Spleen (tissue), 11 donors: ENCODE measurements around the gene ABCC1. TPM values are rescaled to one million over a fixed set of nuclear protein-coding genes. Genes with fewer than 3 reads are reported as not detected.
A peak's percentile ranks its signal among the peaks of the same experiment; 100 is the strongest.
"Not testable (repeated sequence)": the region's sequence is repeated elsewhere in the genome, so short reads cannot be mapped to it uniquely, and the experiment has no call there.

Experiments used
- DNase-seq: peaks from one replicate; pipeline ENCODE4 v3.0.0-alpha.2; 2020
- H3K27ac ChIP-seq, 8 donors: fragments of 200-600 bp; sonication (generic) in 7 of 8; 1 replicate in 4 of 8; 2 replicates in 4 of 8; pipeline versions ENCODE4 v1.5.0 to v1.8.0; 2016 to 2021; ENCODE audit warnings: inconsistent platforms in 4 of 8, mild to moderate bottlenecking in 4 of 8, moderate library complexity in 1 of 8
- H3K27me3 ChIP-seq, 7 donors: fragments of 200-600 bp; sonication (generic) in 6 of 7; replicated peaks in 1 of 7; 1 replicate in 4 of 7; 2 replicates in 3 of 7; pipeline versions ENCODE4 v1.5.0 to v1.8.0; 2016 to 2021; ENCODE audit warnings: inconsistent platforms in 3 of 7, mild to moderate bottlenecking in 1 of 7
- H3K36me3 ChIP-seq, 6 donors: fragments of 200-600 bp; sonication (generic) in 5 of 6; 1 replicate in 4 of 6; 2 replicates in 2 of 6; pipeline versions ENCODE4 v1.5.0 to v1.8.0; 2016 to 2021; ENCODE audit warnings: inconsistent platforms in 2 of 6
- H3K4me1 ChIP-seq, 6 donors: fragments of 200-600 bp; sonication (generic) in 5 of 6; 1 replicate in 3 of 6; 2 replicates in 3 of 6; pipeline versions ENCODE4 v1.5.0 to v1.8.0; 2016 to 2021; ENCODE audit warnings: inconsistent platforms in 3 of 6
- H3K4me3 ChIP-seq, 8 donors: fragments of 200-600 bp; sonication (generic) in 7 of 8; 1 replicate in 4 of 8; 2 replicates in 4 of 8; pipeline versions ENCODE4 v1.5.0 to v1.8.0; 2016 to 2021; ENCODE audit warnings: inconsistent platforms in 4 of 8, mild to moderate bottlenecking in 4 of 8, moderate library complexity in 2 of 8
- H3K9me3 ChIP-seq, 8 donors: fragments of 200-600 bp; sonication (generic) in 7 of 8; 1 replicate in 4 of 8; 2 replicates in 4 of 8; pipeline versions ENCODE4 v1.5.0 to v1.8.0; 2016 to 2021; ENCODE audit warnings: inconsistent platforms in 4 of 8
- CTCF ChIP-seq, 11 experiments: fragments of 200-600 bp in 7 of 11; fragments of 450-650 bp in 4 of 11; sonication (generic) in 4 of 11; IDR thresholded peaks in 8 of 11; conservative IDR thresholded peaks in 3 of 11; 1 replicate in 7 of 11; 2 replicates in 4 of 11; pipeline versions ENCODE4 v1.4.0 to v1.8.0; 2016 to 2021; ENCODE audit warnings: antibody characterized with exemption in 11 of 11, inconsistent platforms in 4 of 11, mild to moderate bottlenecking in 1 of 11
- POLR2A ChIP-seq, 3 donors: fragments of 450-650 bp; IDR thresholded peaks; one replicate each; pipeline ENCODE4 v1.5.1; 2017; ENCODE audit warnings: antibody characterized with exemption in 3 of 3, mild to moderate bottlenecking in 1 of 3
- POLR2AphosphoS5 ChIP-seq, 3 donors: sonication (generic); formaldehyde crosslinking; IDR thresholded peaks; one replicate each; pipeline ENCODE4 v1.5.1; 2017; ENCODE audit warnings: antibody characterized with exemption in 3 of 3
- WGBS, 5 donors: extraction: QIAGEN DNeasy Blood & Tissue Kit in 3 of 5; methylation state at CpG; one replicate each; pipeline versions ENCODE4 v1.1.5 to v1.1.7; 2013 to 2018; 5-methylcytosine and 5-hydroxymethylcytosine counted together
- intact Hi-C: fragments of 100-400 bp; cut with DNase I; formaldehyde crosslinking; loops from one replicate; pipeline ENCODE4 v1.15.0; 2023; ENCODE audit warnings: low total_unique reads
- polyA plus RNA-seq, 3 donors: library from polyadenylated mRNA; stranded (reverse); fragments of 200-250 nt; gene quantifications; one replicate each; pipeline ENCODE4 v1.2.1, GENCODE V29; 2013
- total RNA-seq, 7 donors: library from RNA; depleted of rRNA in 3 of 7; stranded (reverse); fragments of >200 nt in 3 of 7; fragmentation: NEBNext Ultra II Directional in 4 of 7; extraction: Animal tissue kit (Norgen Biotek cat#: 25700) in 4 of 7; gene quantifications; one replicate each; pipeline versions ENCODE4 v1.1.0 to v1.2.1, GENCODE V29; 2016 to 2021
- donor health status: healthy with polysubstance abuse.
- donor health status: DM: no; HTN: no; CAD: no; lungs with moderate emphysema.
- donor health status: DM: no; HTN: no; CAD: no.
- donor health status: Bipolar disorder and iron deficiency.
- donor health status: healthy.
- donor health status: DM: no; HTN: no; CAD: no.
- donor health status: DM: yes; HTN: yes; CAD: no.

ABCC1 gene
- total and polyA plus RNA-seq, 10 donors, result 7.8 to 65.7 (median 52.5) TPM

- no peak for DNase-seq
- H3K9me3 ChIP-seq, result peaks cover 12 to 54% (median 49%) of the 10 kb centered on the region in 8 donors
- TF ChIP-seq POLR2A (IDR thresholded peaks at IDR 0.05), result no peak
- peak in 2 of 3 donors; percentile 45 to 55 for TF ChIP-seq POLR2AphosphoS5 (IDR thresholded peaks at IDR 0.05)
Measured at GRCh38 chr16:15976929-15977637, 27.7 kb downstream of the ABCC1 start.

GRCh38 chr16:15979801-15980200 is 30.4 kb downstream of the ABCC1 start:
- Histone ChIP-seq H3K4me3 (no peak overlapping the region), H3K27me3 (no peaks in the 10 kb centered on the region), H3K27ac (no peak overlapping the region), H3K4me1 (peaks cover 0 to 41% (median 19%) of the 10 kb centered on the region in 6 donors), H3K9me3 (peaks cover 4 to 54% (median 45%) of the 10 kb centered on the region in 8 donors), H3K36me3 (peaks cover 0 to 55% (median 7%) of the 10 kb centered on the region in 6 donors)
- intact Hi-C loops, result no loop called here
- DNase-seq, result no peak
- TF ChIP-seq POLR2AphosphoS5 (IDR thresholded peaks at IDR 0.05) (no peak), CTCF (IDR thresholded peaks at IDR 0.05 in 8 of 11, conservative IDR thresholded peaks at IDR 0.05 in 3 of 11) (no peak), POLR2A (IDR thresholded peaks at IDR 0.05) (no peak)
- 86 to 91% (median 90%) methylated on average over 3 of the region's 3 CpGs for WGBS, 5 donors

More at GRCh38 chr16:15976929-15977637, 27.7 kb downstream of the ABCC1 start:
- peak overlapping the region in 7 of 8 donors; percentile 37 to 72 (median 65) for H3K27ac ChIP-seq
- H3K4me1 ChIP-seq, result peaks cover 0 to 44% (median 23%) of the 10 kb centered on the region in 6 donors
- H3K36me3 ChIP-seq, result peaks cover 0 to 63% (median 7%) of the 10 kb centered on the region in 6 donors
- H3K27me3 ChIP-seq, result no peaks in the 10 kb centered on the region
- intact Hi-C loops, result no loop called here
- H3K4me3 ChIP-seq, result no peak overlapping the region
- 65 to 78% (median 70%) methylated on average over 7 of the region's 7 CpGs for WGBS, 5 donors

GRCh38 chr16:15980329-15980728 is 30.9 kb downstream of the ABCC1 start:
- Histone ChIP-seq H3K4me1 (peaks cover 0 to 39% (median 17%) of the 10 kb centered on the region in 6 donors), H3K9me3 (peaks cover 4 to 54% (median 45%) of the 10 kb centered on the region in 8 donors), H3K27ac (no peak overlapping the region), H3K4me3 (no peak overlapping the region), H3K27me3 (no peaks in the 10 kb centered on the region), H3K36me3 (peaks cover 0 to 55% (median 7%) of the 10 kb centered on the region in 6 donors)
- 76 to 89% (median 81%) methylated on average over 3 of the region's 3 CpGs for WGBS, 5 donors
- no peak for TF ChIP-seq POLR2AphosphoS5 (IDR thresholded peaks at IDR 0.05)
- no peak for TF ChIP-seq CTCF (IDR thresholded peaks at IDR 0.05 in 8 of 11, conservative IDR thresholded peaks at IDR 0.05 in 3 of 11)
- no peak for TF ChIP-seq POLR2A (IDR thresholded peaks at IDR 0.05)
- no peak for DNase-seq
- intact Hi-C loops, result no loop called here

- H3K4me3 ChIP-seq, result no peak overlapping the region
- no peak for TF ChIP-seq POLR2A (IDR thresholded peaks at IDR 0.05)
- no peak for TF ChIP-seq CTCF (IDR thresholded peaks at IDR 0.05 in 8 of 11, conservative IDR thresholded peaks at IDR 0.05 in 3 of 11)
- TF ChIP-seq POLR2AphosphoS5 (IDR thresholded peaks at IDR 0.05), result no peak
- 62 to 79% (median 67%) methylated on average over 3 of the region's 3 CpGs for WGBS, 5 donors
- peaks cover 0 to 60% (median 7%) of the 10 kb centered on the region in 6 donors for H3K36me3 ChIP-seq
- no peak overlapping the region for H3K27ac ChIP-seq
- DNase-seq, result no peak
- H3K4me1 ChIP-seq, result peaks cover 0 to 34% (median 14%) of the 10 kb centered on the region in 6 donors
- no peaks in the 10 kb centered on the region for H3K27me3 ChIP-seq
- intact Hi-C loops, result no loop called here
- H3K9me3 ChIP-seq, result peaks cover 4 to 54% (median 45%) of the 10 kb centered on the region in 8 donors
Measured at GRCh38 chr16:15981382-15981781, 32.0 kb downstream of the ABCC1 start.

- intact Hi-C loops, H3K27me3 ChIP-seq, H3K27ac ChIP-seq, H3K4me3 ChIP-seq, DNase-seq: not testable (repeated sequence)
- 73 to 91% (median 81%) methylated on average over 5 of the region's 5 CpGs for WGBS, 5 donors
- H3K36me3 ChIP-seq, result peaks cover 0 to 55% (median 6%) of the 10 kb centered on the region in 6 donors
- peaks cover 0 to 33% (median 9%) of the 10 kb centered on the region in 6 donors for H3K4me1 ChIP-seq
- peaks cover 4 to 54% (median 45%) of the 10 kb centered on the region in 8 donors for H3K9me3 ChIP-seq
Measured at GRCh38 chr16:15982194-15982915, 32.9 kb downstream of the ABCC1 start.
